HuH-7.5 (cell line): ENCODE data around the gene CADPS2.

Source experiments
- DNase-seq: peaks from one replicate; pipeline ENCODE4 v3.0.0; 2011; ENCODE audit warnings: low spot score

CADPS2 gene

DNA sequence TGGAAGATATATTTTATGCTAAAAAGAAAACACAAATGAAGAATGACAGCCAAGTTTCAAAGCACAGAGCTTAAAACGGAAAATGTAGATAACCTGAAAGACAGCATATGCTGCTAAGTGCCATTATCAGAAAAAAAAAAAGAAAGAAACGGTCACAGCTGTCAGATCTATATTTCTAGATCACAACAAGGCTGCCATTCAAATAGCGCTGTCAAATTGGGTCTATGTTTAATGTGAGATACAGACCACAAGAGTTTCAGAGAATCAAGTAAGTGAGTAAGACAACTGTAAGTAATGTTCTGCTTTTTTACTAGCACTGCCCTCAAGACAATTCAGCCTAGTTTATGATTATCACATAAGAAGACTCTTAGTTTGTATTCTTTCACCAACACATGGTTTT is 117.4 kb downstream of the CADPS2 start:
- DNase-seq = no peak

DNA sequence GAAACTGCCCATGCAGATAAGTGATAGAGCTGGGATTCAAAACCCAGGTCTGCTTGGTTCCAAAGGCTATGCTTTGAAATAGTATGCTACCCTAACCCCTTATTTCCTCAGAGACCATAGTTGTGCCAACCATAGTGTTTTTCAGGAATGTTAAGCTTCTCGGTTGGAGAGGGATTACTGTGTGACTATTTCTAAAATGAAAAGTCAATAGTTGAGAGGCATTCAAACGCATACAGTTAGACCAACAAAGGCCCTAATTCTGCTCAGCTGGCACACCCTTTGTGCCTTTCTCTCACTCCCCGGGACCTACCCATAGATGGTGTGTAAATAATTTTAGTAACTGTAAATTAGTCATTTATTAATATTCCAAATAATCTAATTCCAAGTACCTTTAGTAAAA is 118.9 kb downstream of the CADPS2 start:
- no peak for DNase-seq

DNA sequence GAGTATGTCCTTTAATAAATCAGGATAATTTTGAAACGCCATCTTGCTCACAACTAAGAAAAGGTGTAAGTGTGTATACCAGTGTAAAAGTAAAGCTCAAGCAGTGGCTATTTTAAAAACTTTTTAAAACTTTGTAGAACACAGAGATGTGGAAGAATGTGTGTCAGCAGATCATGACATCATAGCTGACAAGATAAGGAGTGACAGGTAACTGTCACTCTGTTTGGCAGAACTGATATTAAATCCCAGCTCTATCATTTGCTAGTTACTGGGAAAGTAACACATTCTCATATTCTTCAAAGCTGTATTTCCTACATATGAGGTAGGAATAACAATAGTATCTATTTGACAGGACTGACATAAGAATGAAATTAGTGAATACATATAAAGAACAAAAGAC is 119.7 kb downstream of the CADPS2 start:
- DNase-seq = no peak

DNA sequence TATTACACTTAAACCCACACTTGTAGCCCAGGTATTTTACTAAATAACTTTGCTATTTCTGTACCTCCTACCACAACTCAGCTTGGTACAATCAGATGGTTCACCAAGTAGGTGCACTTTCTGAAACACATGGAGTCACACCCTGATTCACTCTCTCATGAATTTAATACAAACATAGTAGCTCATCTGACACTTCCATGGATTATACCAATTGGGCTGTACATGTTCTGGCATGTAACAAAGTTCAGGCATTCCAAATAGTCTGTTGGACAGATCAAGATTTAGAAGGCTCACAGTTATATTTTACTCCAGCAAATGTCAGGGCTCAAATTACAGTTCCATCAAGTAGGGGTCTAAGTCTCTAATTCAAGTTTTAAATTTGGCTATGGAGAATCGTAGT is 121.4 kb downstream of the CADPS2 start:
- DNase-seq = no peak

DNA sequence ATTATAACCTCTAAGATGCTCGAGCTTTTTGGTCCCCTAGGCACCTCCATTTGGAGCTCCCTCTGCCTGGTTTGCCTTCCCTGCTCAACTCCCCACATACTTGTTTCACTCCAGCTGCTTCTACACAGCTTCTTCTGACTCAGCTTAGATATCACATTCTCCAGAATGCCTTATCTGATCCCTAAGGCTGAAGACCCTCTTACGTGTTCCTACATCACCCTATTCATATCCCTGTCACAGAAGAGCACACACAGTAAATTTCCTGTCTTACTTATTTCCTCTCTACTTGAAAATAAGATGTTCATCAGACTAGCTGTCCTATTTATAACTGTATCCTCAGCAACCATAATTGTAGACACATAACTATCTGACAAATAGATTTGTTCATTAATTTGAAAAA is 122.2 kb downstream of the CADPS2 start:
- DNase-seq = no peak

DNA sequence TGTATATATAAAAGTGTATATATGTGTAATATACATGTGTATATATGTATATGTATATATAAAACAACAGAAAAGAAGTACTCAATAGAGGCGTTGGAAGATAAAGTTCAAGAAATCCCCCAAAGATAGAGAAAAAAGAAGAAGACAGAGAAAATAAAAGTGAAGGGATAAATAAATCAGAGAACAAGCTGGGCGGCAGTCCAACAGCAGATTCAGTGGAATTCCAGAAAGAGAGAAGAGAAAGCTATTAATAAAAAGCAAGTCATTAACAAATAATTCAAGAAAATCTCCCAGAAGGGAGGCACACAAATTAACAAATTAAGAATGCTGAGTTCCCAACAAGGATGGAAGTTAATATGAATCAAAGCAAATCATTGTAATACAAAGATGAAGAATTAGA is 124.2 kb downstream of the CADPS2 start:
- no peak for DNase-seq

DNA sequence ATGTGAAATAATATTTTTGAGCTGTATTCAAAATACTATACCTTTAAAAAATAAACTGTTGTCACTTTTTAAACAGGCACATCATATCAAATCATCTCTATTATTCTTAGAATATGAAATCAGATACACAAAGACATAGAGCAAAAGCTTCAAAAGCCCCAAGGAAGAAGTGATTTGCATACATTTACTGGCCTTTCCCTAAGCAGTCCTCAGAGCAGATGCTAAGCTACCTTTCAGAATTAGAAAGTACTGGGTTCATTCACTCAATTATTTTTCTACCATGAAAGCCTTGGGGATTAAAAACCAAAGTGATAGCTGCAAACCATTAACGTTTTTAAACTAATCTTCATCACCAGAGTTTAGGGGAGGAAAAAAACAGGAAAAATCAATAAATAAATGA is 127.8 kb downstream of the CADPS2 start:
- no peak for DNase-seq

DNA sequence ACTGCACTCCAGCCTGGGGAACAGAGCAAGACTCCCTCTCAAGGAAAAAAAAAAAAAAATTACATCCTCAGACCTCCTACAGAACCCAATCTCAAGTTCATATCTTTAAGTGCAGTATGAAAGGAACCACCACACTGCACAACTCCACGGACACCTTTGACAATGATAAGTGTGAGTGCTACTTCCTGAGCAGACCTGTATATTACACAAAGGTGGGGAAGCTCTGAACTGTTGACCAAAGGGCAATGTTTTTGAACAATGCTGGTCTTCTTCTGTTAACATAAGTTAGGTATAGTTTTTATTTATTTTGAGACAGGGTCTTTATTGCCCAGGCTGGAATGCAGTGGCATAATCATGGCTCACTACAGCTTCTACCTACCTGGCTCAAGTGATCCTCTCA is 129.4 kb downstream of the CADPS2 start:
- DNase-seq = no peak

DNA sequence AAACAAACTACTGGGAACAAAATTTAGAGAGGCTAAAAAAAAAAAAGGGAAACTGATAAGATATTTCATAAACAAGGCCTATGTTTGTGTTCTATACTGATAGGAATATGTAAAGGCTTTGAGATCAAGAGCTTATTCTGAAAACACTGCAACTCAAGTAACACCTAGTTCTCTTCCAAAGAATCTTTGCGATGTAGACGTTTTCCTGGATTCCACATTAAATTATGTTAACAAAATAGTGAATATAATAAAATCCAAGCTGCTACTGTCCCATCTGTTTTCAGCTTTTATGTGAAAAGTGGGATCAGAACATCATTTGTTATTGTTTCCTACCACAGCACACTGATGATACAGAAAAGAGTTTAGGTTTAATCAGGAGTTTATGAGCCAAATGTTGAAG is 130.6 kb downstream of the CADPS2 start:
- no peak for DNase-seq

DNA sequence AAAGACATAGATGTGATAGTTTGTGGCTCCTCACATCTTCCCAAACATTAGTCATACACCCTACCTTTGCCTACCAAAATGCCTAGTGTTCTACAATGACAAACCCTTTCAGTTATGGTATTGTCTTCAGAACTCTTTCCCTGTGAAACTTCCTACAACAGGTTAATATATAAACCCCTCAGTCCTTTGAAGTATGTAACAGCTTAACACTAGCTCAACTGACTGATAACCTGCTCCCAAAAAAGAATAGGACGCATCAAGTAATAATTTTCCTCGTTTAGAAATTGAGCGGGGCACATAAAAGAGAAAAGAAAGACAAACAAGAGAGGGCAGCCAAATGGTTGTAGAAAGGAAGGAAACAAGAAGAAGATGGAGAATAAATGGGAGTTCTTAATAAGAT is 133.7 kb downstream of the CADPS2 start:
- DNase-seq = no peak

DNA sequence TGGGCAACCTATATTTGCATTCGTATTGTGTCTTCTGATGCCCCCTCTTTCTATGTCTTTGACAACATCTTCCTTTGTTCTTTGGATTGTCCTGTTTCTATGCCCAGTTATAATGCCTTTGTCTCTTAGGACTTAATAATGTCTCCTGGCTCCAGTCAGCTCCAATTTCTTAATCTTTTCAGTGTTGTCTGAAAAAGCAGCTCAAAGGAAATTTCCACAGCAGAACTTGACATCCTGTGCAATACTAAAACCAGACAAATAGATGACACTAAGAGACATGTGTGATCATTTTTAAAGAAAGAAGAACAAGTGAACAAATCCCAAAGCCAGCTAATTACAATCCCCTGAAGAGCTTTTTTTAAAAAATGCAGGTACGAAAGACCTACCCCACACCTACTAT is 135.9 kb downstream of the CADPS2 start:
- no peak for DNase-seq

DNA sequence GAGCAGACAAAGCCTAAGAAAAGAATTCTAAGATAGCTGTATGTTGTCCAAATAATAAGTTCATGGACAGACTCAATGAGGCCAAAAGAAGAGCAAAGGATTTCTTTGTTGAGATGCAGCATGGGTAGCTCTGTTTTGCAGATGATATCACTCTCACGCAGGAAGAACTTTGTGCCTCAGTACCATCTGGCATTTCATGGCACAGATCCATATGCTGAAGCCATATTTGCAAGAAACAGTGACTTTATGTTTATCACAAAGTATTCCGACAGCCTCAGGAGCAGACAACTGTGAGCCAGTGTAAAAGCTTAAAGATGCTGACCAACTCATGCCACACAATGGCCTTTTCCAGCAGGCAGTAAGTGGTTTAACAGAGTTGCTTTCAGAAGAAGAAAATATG is 138.1 kb downstream of the CADPS2 start:
- DNase-seq = no peak

DNA sequence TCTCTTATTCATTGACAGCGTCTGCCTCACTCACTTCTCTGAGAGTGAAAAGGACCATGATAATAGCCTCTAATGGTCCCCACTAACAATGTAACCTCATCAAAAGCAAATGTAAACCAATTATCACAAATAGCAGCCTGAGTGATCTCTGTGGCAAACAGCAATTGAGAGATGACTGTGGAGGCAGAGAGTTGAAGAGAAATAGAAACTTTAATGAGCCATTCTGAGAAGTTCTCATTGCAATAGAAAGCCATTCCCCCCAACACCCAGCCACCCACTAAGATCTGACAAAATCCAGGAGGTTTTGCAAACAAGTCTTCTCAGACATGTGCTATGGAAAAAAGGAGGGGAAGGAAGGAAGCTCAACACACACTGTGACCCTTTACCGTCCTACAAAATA is 139.3 kb downstream of the CADPS2 start:
- no peak for DNase-seq

DNA sequence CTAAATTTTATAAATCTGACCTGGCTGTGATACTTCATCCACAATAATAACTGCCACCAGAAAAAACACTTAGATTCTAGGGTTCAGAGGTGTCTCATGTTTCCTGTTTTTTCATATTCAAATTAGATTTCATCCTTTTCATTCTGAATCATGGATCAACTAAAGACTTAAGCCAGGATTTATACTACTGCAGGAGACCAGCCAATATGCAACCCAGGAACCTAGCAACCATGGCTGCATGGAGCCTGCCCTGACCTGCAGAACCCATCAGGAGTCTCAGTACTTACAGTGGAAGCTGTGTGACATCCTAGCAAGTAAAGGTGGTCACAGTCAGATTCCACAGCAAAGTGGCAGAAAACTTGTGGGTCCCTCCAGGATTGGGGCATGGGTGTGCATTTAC is 143.0 kb downstream of the CADPS2 start:
- DNase-seq = no peak

DNA sequence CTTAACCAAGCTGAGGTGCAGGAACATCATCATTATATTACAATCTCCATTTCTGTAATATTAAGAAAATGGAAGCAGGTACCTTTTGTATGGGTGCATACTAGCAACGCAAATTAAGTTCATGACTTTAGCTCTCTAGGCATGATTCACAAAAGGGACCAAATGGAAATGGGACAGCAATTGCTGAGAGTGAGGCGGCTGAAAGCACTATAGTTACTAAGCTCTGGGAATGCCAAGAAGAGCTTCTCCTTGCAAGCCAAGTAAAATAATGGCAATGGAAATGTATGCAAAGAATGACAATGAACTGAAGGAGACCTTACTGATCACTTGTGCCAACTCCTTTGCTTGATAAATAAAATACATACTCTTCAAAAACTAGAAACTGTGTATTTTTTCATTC is 147.3 kb downstream of the CADPS2 start:
- no peak for DNase-seq

DNA sequence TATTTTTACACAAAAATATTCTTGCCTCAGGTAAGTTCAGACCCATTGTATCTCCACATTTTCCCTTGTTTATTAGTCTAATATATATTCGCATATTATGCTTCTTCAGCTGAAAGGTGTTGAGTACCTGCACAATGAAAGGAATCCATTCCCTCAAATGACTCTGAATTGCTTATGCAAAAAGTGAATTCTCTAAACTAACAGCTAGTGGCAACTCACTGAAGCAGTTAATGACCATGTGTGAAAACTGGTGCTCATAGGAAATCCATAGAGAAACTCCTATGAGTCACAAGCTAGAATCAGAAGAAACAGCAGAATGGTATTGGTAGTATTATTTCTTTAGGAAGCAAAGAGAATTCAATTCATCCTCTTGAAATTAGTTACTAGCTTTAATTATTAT is 150.1 kb downstream of the CADPS2 start:
- DNase-seq = no peak

DNA sequence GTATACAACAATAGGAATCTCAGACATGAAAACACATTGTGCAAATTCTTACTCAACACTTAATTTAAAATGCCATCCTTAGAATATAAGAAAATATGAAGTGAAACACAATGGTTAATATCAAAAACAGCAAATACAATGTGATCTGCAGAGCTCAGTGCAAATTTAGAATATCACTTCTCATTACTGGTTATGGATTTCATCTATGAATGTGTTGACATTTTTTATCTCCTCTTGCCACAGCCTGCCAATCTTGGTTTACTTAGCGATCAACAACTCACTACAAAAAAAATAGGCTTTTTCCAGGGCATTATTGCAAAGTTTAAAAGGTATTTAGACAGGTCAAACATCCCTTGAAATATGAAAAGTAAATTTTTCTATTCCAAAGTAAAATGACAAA is 158.5 kb downstream of the CADPS2 start:
- DNase-seq = no peak

DNA sequence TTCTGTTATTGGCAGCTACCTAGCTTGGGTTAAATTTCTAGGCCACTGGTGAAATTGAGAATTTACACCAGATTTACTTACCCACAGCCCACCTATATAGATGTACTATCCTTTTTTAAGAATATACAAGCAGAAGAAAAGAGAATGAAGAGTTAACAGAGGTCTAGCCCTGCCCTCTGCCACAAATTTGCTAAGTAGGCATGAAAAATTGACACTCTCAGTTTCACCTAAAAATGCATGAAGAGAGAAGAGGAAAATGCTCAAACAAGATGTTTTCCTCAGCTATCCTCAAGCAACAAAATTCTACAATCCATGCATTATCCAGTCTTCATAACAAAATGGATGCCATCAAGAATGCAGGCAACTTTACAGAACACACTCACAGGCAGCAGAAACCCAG is 158.9 kb downstream of the CADPS2 start:
- DNase-seq = no peak

DNA sequence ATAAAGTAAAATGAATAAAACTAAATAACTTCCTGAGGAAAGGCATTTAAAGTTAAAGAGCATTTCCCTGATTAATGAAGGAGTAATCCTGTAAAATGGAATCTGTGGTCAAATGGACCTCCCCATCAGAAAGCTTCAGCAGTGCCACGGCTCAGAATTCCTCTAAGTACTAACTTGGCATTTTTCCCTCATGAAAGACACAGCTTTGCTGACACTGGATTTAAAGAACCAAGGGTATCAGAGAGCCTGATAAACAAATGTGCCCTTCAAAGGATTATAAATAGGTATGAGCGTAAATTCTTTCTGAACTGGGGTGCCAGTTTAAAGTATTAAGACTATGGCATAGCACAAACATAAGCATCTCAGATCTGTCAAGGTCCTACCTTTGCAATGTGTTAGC is 159.4 kb downstream of the CADPS2 start:
- DNase-seq = no peak

DNA sequence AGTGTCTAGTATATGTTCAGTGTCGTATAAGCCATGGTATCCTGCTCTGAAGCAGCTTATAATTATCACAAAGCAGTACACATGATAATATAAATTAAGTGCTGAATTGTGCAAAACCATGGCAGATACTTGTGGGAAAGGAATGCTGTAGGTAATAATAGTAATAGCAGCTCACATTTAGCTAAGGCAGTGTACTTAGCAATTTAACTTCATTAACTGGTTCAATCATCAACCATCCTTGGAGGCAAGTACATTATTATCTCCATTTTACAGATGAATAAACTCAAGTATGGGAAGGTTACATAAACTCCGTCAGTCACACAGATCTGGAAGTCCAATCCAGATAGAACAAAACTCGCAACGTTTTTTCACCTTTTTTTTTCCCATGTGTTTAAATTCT is 161.9 kb downstream of the CADPS2 start:
- no peak for DNase-seq

DNA sequence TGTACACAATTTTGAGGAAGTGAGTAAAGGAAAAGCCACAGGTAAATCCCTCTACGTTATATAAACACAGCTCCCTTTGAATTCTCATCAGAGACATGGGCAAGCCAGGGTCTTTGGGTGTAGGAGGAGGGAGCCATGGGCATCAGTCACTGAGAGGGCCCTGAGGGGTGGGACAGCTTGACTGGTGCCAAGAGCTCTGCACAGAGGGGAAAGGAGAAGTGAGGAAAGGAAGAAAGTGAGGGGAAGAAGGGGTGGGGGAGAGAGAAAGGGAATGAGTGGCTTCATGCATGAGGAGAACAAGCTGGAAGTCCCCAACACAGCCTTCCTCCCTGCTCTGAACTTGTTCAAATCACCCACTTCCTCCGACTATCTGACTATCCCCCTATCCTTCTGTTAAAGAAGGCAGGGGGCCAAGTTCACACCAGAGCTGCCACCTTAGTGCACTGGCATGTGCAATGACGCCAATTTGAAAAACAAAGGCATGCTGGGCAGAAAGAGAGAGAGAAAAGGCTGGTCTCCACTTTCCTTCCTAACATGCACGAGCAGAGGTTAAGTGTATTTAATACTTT is 167.2 kb downstream of the CADPS2 start:
- no peak for DNase-seq

DNA sequence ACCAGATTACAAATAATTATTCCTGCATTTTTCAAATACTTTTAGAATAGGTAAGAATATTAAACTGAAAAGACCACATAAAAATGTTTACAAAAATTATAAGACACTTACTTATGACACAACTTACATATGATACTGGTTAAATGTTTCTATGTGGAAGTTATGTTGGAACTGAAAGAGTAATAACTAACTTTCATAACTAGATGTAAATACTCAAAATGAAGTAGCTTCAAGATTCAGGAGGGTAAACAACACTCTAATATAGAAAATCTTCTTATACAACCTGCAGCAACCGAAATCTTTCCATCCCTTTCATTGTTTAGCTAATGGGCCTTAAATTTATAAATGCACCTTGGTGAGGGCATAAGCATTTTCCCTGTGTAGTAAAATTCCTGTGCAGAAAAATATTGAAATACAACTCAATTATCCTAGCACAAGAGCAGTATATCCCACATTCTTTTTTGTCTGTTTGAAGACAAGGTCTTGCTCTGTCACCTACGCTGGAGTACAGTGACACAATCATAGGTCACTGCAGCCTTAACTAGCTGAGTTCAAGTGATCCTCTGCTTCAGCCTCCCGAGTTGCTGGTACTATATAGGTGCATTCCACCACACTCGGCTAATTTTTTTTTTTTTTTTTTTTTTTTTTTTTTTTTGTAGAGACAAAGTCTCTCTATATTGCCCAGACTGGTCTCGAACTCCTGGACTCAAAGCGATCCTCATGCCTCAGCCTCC is 168.7 kb downstream of the CADPS2 start:
- DNase-seq = no peak

DNA sequence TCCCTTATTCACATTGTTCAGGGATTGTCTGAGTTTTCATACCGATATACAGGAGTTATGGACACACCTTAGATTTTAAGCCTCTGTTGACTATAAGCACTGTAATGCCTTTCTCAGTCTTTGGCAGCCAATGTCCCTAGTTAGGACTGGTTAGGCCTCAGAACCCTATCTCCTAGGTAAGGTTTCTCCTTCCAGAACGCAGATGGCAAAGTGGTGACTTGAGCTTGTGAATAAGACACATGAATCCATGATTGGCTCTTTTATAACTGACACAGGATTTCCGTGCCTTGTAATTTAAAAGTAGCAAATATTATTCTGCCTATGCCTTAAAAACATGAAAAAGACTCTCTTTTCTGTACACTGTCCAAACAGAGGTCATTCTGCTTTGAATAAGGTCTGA is 171.1 kb downstream of the CADPS2 start:
- no peak for DNase-seq

DNA sequence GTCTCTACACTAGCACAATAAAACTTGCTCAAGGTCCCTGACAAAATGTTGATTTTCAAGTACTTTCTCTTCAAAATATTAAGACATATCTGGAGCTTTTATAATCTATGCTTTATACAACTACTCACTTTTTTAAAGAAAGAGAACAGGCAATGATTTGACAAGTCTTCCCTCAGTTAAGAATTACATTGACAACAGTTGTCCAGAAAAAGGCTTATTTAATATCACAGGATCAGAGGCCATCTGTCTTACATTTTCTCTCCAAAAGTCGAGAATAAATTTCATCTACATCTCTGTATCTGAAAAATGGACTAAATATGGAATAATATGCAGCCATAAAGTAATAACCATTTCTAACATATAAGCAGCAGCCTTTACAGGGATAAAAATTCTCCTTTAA is 175.3 kb downstream of the CADPS2 start:
- DNase-seq = no peak
